ENCODE results near the gene CENPP.
A peak's percentile ranks its signal among the peaks of the same experiment; 100 is the strongest.

CENPP gene

GRCh38 chr9:92315456-92315855 is 10.3 kb upstream of the CENPP start:
- no peak for DNase-seq

- DNase-seq = no peak
Observed at GRCh38 chr9:92324431-92324830, 1.3 kb upstream of the CENPP start.

- DNase-seq = no peak
Observed at GRCh38 chr9:92324889-92325268, 874 bp upstream of the CENPP start.

- no peak for DNase-seq
Observed at GRCh38 chr9:92325991-92326500, 293 bp downstream of the CENPP start.

- no peak for DNase-seq
Observed at GRCh38 chr9:92327283-92327850, 1.6 kb downstream of the CENPP start.

GRCh38 chr9:92328225-92328624 is 2.5 kb downstream of the CENPP start:
- no peak for DNase-seq

- no peak for DNase-seq
Observed at GRCh38 chr9:92332577-92333281, 7.0 kb downstream of the CENPP start.

- no peak for DNase-seq
Observed at GRCh38 chr9:92333282-92333634, 7.5 kb downstream of the CENPP start.

GRCh38 chr9:92341578-92341977 is 15.8 kb downstream of the CENPP start:
- DNase-seq = no peak

GRCh38 chr9:92342825-92343488 is 17.2 kb downstream of the CENPP start:
- no peak for DNase-seq

- no peak for DNase-seq
Observed at GRCh38 chr9:92345582-92345981, 19.8 kb downstream of the CENPP start.

- DNase-seq = no peak
Observed at GRCh38 chr9:92349771-92350739, 24.3 kb downstream of the CENPP start.

GRCh38 chr9:92350740-92351133 is 25.0 kb downstream of the CENPP start:
- no peak for DNase-seq

- no peak for DNase-seq
Observed at GRCh38 chr9:92353051-92353450, 27.3 kb downstream of the CENPP start.

- DNase-seq = no peak
Observed at GRCh38 chr9:92359394-92359995, 33.7 kb downstream of the CENPP start.

- DNase-seq = no peak
Observed at GRCh38 chr9:92360083-92360482, 34.3 kb downstream of the CENPP start.

GRCh38 chr9:92369075-92369474 is 43.3 kb downstream of the CENPP start:
- DNase-seq = no peak

GRCh38 chr9:92373167-92373566 is 47.4 kb downstream of the CENPP start:
- DNase-seq = no peak

- DNase-seq = no peak
Observed at GRCh38 chr9:92377876-92378275, 52.1 kb downstream of the CENPP start.

- DNase-seq = peak in 1 of 2 donors; percentile 17
Observed at GRCh38 chr9:92378865-92379560, 53.3 kb downstream of the CENPP start.

GRCh38 chr9:92380603-92381002 is 54.9 kb downstream of the CENPP start:
- no peak for DNase-seq

GRCh38 chr9:92381775-92382174 is 56.0 kb downstream of the CENPP start:
- DNase-seq = no peak
